ENCODE data around the gene ADAT3. TPM values are rescaled to one million over a fixed set of nuclear protein-coding genes. Genes with fewer than 3 reads are reported as not detected.

Gene ADAT3
- total RNA-seq, 2 experiments from 2014 or later, result 7.9 to 16.4 TPM

- Histone ChIP-seq H4K20me1 (ENCODE audit: insufficient read depth, low read length) (peaks cover 23% of the 10 kb centered on the region), H3K36me3 (ENCODE audit: insufficient read depth, low read length) (peaks cover 7% of the 10 kb centered on the region; the same call in 1 of the 2 replicates), H3K4me3 (ENCODE audit: low read depth, low read length, poor library complexity, severe bottlenecking) (peak overlapping the region; percentile 97), H3K4me2 (ENCODE audit: low read length) (peak overlapping the region; percentile 98), H3K9me3 (ENCODE audit: low read length) (no peaks in the 10 kb centered on the region), H3K27ac (ENCODE audit: low read depth, low read length, poor library complexity, severe bottlenecking) (no peak overlapping the region), H2AFZ (ENCODE audit: low read length) (no peak overlapping the region), H3K4me1 (ENCODE audit: insufficient read depth, low read length, poor library complexity, severe bottlenecking) (peaks cover 69% of the 10 kb centered on the region), H3K79me2 (ENCODE audit: insufficient read depth, low read depth, low read length) (peaks cover 69% of the 10 kb centered on the region), H3K9me2 (ENCODE audit: insufficient read depth, low read length) (no peaks in the 10 kb centered on the region)
- CTCF ChIA-PET (ENCODE audit: unreplicated experiment), result no interaction called here
- TF ChIP-seq EZH2phosphoT487 (IDR thresholded peaks at IDR 0.05; ENCODE audit: borderline replicate concordance, low read depth, low read length), result no peak
- POLR2A ChIA-PET, result no interaction called here
- BruUV-seq (replicated peaks), result no TSS peak
- DNase-seq (ENCODE audit: low spot score), result peak; percentile 62
- intact Hi-C loops (cut with micrococcal nuclease; ENCODE audit: unreplicated experiment), result no loop called here
Measured at GRCh38 chr19:1860042-1860775, 45.0 kb upstream of the ADAT3 start.

- peak overlapping the region; percentile 98 for H3K4me2 ChIP-seq (ENCODE audit: low read length)
- no TSS peak for BruUV-seq (replicated peaks)
- peaks cover 65% of the 10 kb centered on the region for H3K4me1 ChIP-seq (ENCODE audit: insufficient read depth, low read length, poor library complexity, severe bottlenecking)
- H3K4me3 ChIP-seq (ENCODE audit: low read depth, low read length, poor library complexity, severe bottlenecking), result peak overlapping the region; percentile 97
- TF ChIP-seq CTCF (conservative IDR thresholded peaks at IDR 0.05; ENCODE audit: low read length), result no peak
- no peak for TF ChIP-seq EZH2phosphoT487 (IDR thresholded peaks at IDR 0.05; ENCODE audit: borderline replicate concordance, low read depth, low read length)
- DNase-seq (ENCODE audit: low spot score), result no peak
- intact Hi-C loops (cut with micrococcal nuclease; ENCODE audit: unreplicated experiment), result no loop called here
- CTCF ChIA-PET (ENCODE audit: unreplicated experiment), result no interaction called here
- H3K9me2 ChIP-seq (ENCODE audit: insufficient read depth, low read length), result no peaks in the 10 kb centered on the region
- H2AFZ ChIP-seq (ENCODE audit: low read length), result no peak overlapping the region
- H3K9me3 ChIP-seq (ENCODE audit: low read length), result no peaks in the 10 kb centered on the region
- H3K27ac ChIP-seq (ENCODE audit: low read depth, low read length, poor library complexity, severe bottlenecking), result no peak overlapping the region
- H3K36me3 ChIP-seq (ENCODE audit: insufficient read depth, low read length), result peaks cover 11% of the 10 kb centered on the region; the same call in 1 of the 2 replicates
- H4K20me1 ChIP-seq (ENCODE audit: insufficient read depth, low read length), result peaks cover 23% of the 10 kb centered on the region
- POLR2A ChIA-PET, result no interaction called here
- peaks cover 61% of the 10 kb centered on the region for H3K79me2 ChIP-seq (ENCODE audit: insufficient read depth, low read depth, low read length)
Measured at GRCh38 chr19:1860821-1861598, 44.2 kb upstream of the ADAT3 start.

- POLR2A ChIA-PET, result no interaction called here
- Histone ChIP-seq H3K27ac (ENCODE audit: low read depth, low read length, poor library complexity, severe bottlenecking) (peak overlapping the region; percentile 68), H3K9me2 (ENCODE audit: insufficient read depth, low read length) (no peaks in the 10 kb centered on the region), H3K4me1 (ENCODE audit: insufficient read depth, low read length, poor library complexity, severe bottlenecking) (peaks cover 59% of the 10 kb centered on the region), H3K9me3 (ENCODE audit: low read length) (no peaks in the 10 kb centered on the region), H4K20me1 (ENCODE audit: insufficient read depth, low read length) (peaks cover 23% of the 10 kb centered on the region), H3K79me2 (ENCODE audit: insufficient read depth, low read depth, low read length) (peaks cover 55% of the 10 kb centered on the region), H3K4me3 (ENCODE audit: low read depth, low read length, poor library complexity, severe bottlenecking) (peak overlapping the region; percentile 97), H3K4me2 (ENCODE audit: low read length) (peak overlapping the region; percentile 98), H3K36me3 (ENCODE audit: insufficient read depth, low read length) (peaks cover 11% of the 10 kb centered on the region; the same call in 1 of the 2 replicates), H2AFZ (ENCODE audit: low read length) (no peak overlapping the region)
- no peak for DNase-seq (ENCODE audit: low spot score)
- TF ChIP-seq CTCF (conservative IDR thresholded peaks at IDR 0.05; ENCODE audit: low read length) (no peak), EZH2phosphoT487 (IDR thresholded peaks at IDR 0.05; ENCODE audit: borderline replicate concordance, low read depth, low read length) (no peak)
- CTCF ChIA-PET (ENCODE audit: unreplicated experiment), result no interaction called here
- intact Hi-C loops (cut with micrococcal nuclease; ENCODE audit: unreplicated experiment), result no loop called here
- no TSS peak for BruUV-seq (replicated peaks)
Measured at GRCh38 chr19:1861599-1862031, 43.6 kb upstream of the ADAT3 start.

Data from OCI-LY7 (cell line).